PC-3 (cell line): Measurements from ENCODE around the gene CHIT1.

Experiments used
- EZH2phosphoT487 ChIP-seq: fragments of 300-600 bp; sonication (generic); IDR thresholded peaks from 2 replicates; pipeline ENCODE4 v1.6.1; 2018; ENCODE audit warnings: mild to moderate bottlenecking, antibody characterized with exemption, low read length, borderline replicate concordance
- TF ChIP-seq, protein P1 (sequence below): fragments of 300-600 bp; sonication (generic); conservative IDR thresholded peaks from 2 replicates; pipeline ENCODE4 v1.5.1; 2017; ENCODE audit warnings: antibody characterized with exemption, low read depth, mild to moderate bottlenecking, low read length

DNA sequence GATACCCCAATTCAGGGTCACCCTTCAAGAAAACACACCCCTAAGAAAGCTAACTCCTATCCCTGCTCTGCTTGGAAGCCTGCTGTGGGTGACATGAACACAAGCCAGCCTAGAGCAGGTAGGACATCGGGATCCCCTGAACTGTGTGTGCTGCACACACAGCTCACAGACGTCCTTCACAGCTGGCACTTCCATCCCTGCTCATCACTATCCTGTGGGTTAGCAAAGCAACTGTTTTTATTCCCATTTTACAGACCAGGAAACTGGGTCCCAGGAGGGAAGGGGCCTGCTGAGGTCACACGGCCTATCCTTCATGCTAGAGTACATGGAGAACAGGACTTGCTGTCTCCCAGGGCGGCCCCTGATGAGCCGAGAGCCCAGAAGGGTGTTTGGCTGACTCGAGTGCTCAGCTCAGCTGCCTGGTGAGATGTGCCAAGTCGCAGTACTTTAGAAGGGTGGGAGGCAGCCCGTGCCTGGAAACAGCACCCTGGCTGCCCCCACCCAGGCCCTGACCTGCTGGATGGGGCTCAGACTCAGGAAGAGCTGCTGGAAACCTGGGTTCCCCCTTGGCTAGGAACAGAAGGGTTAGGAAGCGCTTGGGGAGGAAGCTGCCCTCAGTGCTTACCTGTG lies 47.6 kb upstream of the CHIT1 start:
- TF ChIP-seq, protein P1, sequence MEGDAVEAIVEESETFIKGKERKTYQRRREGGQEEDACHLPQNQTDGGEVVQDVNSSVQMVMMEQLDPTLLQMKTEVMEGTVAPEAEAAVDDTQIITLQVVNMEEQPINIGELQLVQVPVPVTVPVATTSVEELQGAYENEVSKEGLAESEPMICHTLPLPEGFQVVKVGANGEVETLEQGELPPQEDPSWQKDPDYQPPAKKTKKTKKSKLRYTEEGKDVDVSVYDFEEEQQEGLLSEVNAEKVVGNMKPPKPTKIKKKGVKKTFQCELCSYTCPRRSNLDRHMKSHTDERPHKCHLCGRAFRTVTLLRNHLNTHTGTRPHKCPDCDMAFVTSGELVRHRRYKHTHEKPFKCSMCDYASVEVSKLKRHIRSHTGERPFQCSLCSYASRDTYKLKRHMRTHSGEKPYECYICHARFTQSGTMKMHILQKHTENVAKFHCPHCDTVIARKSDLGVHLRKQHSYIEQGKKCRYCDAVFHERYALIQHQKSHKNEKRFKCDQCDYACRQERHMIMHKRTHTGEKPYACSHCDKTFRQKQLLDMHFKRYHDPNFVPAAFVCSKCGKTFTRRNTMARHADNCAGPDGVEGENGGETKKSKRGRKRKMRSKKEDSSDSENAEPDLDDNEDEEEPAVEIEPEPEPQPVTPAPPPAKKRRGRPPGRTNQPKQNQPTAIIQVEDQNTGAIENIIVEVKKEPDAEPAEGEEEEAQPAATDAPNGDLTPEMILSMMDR, result no peak
- TF ChIP-seq EZH2phosphoT487, result no peak
